ENCODE measurements around the gene MKLN1.

DNA sequence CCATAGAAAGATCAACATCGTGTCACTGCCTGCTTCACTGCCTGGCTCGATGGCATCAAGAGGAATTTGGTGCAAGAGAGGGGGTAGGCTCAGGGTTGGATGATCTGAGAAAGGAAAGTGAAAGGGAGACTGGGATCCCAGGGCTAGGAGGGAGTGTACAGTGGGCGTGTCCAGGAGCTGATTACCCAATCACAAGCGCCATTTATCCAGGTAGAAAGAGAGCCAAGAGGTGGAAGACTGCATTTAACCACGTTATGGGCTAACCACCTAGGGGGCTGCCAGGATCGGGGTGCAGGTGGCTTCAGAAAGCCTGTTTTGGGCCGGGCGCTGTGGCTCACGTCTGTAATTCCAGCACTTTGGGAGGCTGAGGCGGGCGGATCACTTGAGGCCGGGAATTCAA, 218.4 kb downstream of the MKLN1 start:
- TF ChIP-seq, protein P1, sequence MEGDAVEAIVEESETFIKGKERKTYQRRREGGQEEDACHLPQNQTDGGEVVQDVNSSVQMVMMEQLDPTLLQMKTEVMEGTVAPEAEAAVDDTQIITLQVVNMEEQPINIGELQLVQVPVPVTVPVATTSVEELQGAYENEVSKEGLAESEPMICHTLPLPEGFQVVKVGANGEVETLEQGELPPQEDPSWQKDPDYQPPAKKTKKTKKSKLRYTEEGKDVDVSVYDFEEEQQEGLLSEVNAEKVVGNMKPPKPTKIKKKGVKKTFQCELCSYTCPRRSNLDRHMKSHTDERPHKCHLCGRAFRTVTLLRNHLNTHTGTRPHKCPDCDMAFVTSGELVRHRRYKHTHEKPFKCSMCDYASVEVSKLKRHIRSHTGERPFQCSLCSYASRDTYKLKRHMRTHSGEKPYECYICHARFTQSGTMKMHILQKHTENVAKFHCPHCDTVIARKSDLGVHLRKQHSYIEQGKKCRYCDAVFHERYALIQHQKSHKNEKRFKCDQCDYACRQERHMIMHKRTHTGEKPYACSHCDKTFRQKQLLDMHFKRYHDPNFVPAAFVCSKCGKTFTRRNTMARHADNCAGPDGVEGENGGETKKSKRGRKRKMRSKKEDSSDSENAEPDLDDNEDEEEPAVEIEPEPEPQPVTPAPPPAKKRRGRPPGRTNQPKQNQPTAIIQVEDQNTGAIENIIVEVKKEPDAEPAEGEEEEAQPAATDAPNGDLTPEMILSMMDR (IDR thresholded peaks at IDR 0.05), result no peak
- TF ChIP-seq POLR2AphosphoS5 (IDR thresholded peaks at IDR 0.05), result no peak
- TF ChIP-seq POLR2A (IDR thresholded peaks at IDR 0.05), result no peak
